Esophagus (tissue), 2 donors: ENCODE results near the gene MCM3AP. TPM values are rescaled to one million over a fixed set of nuclear protein-coding genes. Genes with fewer than 3 reads are reported as not detected.

ENCODE experiments used
- H3K27ac ChIP-seq, 2 donors: one replicate each; pipeline ENCODE4 v1.5.1; 2013; ENCODE audit warnings: low read depth in 2 of 2, mild to moderate bottlenecking in 2 of 2, inconsistent platforms in 1 of 2, low read length in 1 of 2, moderate library complexity in 1 of 2
- H3K27me3 ChIP-seq, 2 donors: one replicate each; pipeline ENCODE4 v1.6.1; 2013; ENCODE audit warnings: low read length in 2 of 2, control low read depth in 1 of 2, mild to moderate bottlenecking in 1 of 2; ENCODE audit not compliant: insufficient read depth in 2 of 2, control insufficient read depth in 1 of 2
- H3K36me3 ChIP-seq, 2 donors: one replicate each; pipeline ENCODE4 v1.6.1; 2013; ENCODE audit warnings: low read length in 1 of 2; ENCODE audit not compliant: control insufficient read depth in 2 of 2, insufficient read depth in 2 of 2
- H3K4me1 ChIP-seq, 2 donors: one replicate each; pipeline ENCODE4 v1.6.1; 2013; ENCODE audit warnings: low read length in 1 of 2; ENCODE audit not compliant: control insufficient read depth in 2 of 2, insufficient read depth in 2 of 2
- H3K4me3 ChIP-seq, 2 donors: one replicate each; pipeline ENCODE4 v1.5.1; 2013; ENCODE audit warnings: low read length in 2 of 2, mild to moderate bottlenecking in 2 of 2, low read depth in 1 of 2, moderate library complexity in 1 of 2
- H3K9me3 ChIP-seq, 2 donors: one replicate each; pipeline ENCODE4 v1.6.1; 2013; ENCODE audit warnings: mild to moderate bottlenecking in 2 of 2, low read depth in 1 of 2, low read length in 1 of 2, moderate library complexity in 1 of 2; ENCODE audit not compliant: control insufficient read depth in 2 of 2, insufficient read depth in 1 of 2
- WGBS, 2 donors: extraction: QIAGEN DNeasy Blood & Tissue Kit; methylation state at CpG; one replicate each; pipeline ENCODE4 v1.1.7; 2013; 5-methylcytosine and 5-hydroxymethylcytosine counted together
- polyA plus RNA-seq, 2 donors: library from polyadenylated mRNA; stranded (reverse); fragments of 200-250 nt; gene quantifications; one replicate each; pipeline ENCODE4 v1.2.3, GENCODE V29; 2013
- donor health status: healthy with polysubstance abuse.
- donor health status: Bipolar disorder and iron deficiency.

The MCM3AP gene
- polyA plus RNA-seq, 2 donors, result 27.1 to 29.2 TPM

DNA sequence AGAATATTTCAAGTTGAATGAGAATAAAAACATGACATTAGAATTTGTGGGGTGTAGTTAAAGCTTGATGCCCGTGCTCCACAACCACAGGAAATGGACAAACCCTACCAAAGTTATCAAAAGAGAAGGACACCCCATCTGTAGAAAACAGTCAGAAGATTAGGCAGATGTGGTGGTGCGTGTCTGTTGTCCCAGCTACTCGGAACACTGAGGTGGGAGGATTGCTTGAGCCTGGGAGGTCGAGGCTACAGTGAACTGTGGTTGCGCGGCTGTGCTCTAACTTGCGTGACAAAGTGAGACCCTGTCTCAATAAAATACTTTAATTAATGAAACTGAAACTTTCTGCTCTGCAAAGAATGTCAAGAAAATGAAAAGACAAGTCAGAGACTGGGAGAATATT lies 99.7 kb downstream of the MCM3AP start:
- no peaks in the 10 kb centered on the region for H3K27me3 ChIP-seq
- no peak overlapping the region for H3K4me3 ChIP-seq
- H3K27ac ChIP-seq, result no peak overlapping the region
- no peaks in the 10 kb centered on the region for H3K9me3 ChIP-seq
- H3K4me1 ChIP-seq, result peaks cover 0 to 10% of the 10 kb centered on the region in 2 donors
- WGBS, 2 donors, result 78 to 87% methylated on average over 7 of the region's 7 CpGs
- H3K36me3 ChIP-seq, result peaks cover 0 to 13% of the 10 kb centered on the region in 2 donors

Other genes with a start within 250 kb of the MCM3AP start
- 100 to 1,000 TPM; 120 to 161 TPM for gene COL6A2, start 187.5 kb downstream of the MCM3AP start, polyA plus RNA-seq
- gene FTCD, start 130.0 kb downstream of the MCM3AP start, polyA plus RNA-seq, result under 1 TPM; 0.33 to 0.39 TPM
- gene SPATC1L, start 101.2 kb downstream of the MCM3AP start, polyA plus RNA-seq, result 1 to 10 TPM; 5.2 to 9.3 TPM
- gene LSS, start 56.8 kb downstream of the MCM3AP start, polyA plus RNA-seq, result 10 to 100 TPM; 41.9 to 57.6 TPM
- 10 to 100 TPM in 1 of 2 donors, 1 to 10 TPM in 1; 7.1 to 11.9 TPM for gene YBEY, start 731 bp upstream of the MCM3AP start, polyA plus RNA-seq
- 1 to 10 TPM; 2.5 to 7.1 TPM for gene C21orf58, start 38.3 kb upstream of the MCM3AP start, polyA plus RNA-seq
- gene PCNT, start 38.5 kb upstream of the MCM3AP start, polyA plus RNA-seq, result 10 to 100 TPM; 14.1 to 14.9 TPM
- gene DIP2A, start 173.3 kb upstream of the MCM3AP start, polyA plus RNA-seq, result 10 to 100 TPM; 15.3 to 29.7 TPM